Lung (tissue), 12 donors: Measurements from ENCODE around the gene CDK5R2. TPM values are rescaled to one million over a fixed set of nuclear protein-coding genes. Genes with fewer than 3 reads are reported as not detected.

Source experiments
- ATAC-seq: fragments of 200-7000 bp; cut with Tn5 transposase; one replicate; pipeline ENCODE4 v1.9.1; 2020; ENCODE audit warnings: moderate number of reproducible peaks; ENCODE audit not compliant: insufficient read depth, low FRiP score
- DNase-seq, 3 donors: peaks; one replicate each; pipeline ENCODE4 v3.0.0-alpha.2; 2013 to 2017
- H3K27ac ChIP-seq, 2 donors: one replicate each; pipeline ENCODE4 v1.5.1; 2013; ENCODE audit warnings: mild to moderate bottlenecking in 2 of 2, moderate library complexity in 2 of 2, control low read depth in 1 of 2, inconsistent platforms in 1 of 2, low read depth in 1 of 2, low read length in 1 of 2
- H3K27me3 ChIP-seq, 3 donors: one replicate each; pipeline ENCODE4 v1.5.1; 2013; ENCODE audit warnings: low read length in 2 of 3; ENCODE audit not compliant: control insufficient read depth in 3 of 3, insufficient read depth in 3 of 3
- H3K36me3 ChIP-seq, 4 donors: one replicate each; pipeline ENCODE4 v1.5.1; 2013; ENCODE audit warnings: low read length in 4 of 4, mild to moderate bottlenecking in 1 of 4, moderate library complexity in 1 of 4; ENCODE audit not compliant: control insufficient read depth in 4 of 4, insufficient read depth in 4 of 4
- H3K4me1 ChIP-seq, 5 donors: one replicate each; pipeline ENCODE4 v1.5.1; 2013; ENCODE audit warnings: low read length in 5 of 5, mild to moderate bottlenecking in 2 of 5, moderate library complexity in 1 of 5; ENCODE audit not compliant: control insufficient read depth in 5 of 5, insufficient read depth in 5 of 5
- H3K4me3 ChIP-seq: one replicate; pipeline ENCODE4 v1.5.1; 2013; ENCODE audit warnings: mild to moderate bottlenecking, control low read depth, moderate library complexity
- H3K9ac ChIP-seq, 2 donors: one replicate each; pipeline ENCODE4 v1.5.1; 2013; ENCODE audit warnings: low read length in 2 of 2, control low read depth in 1 of 2; ENCODE audit not compliant: insufficient read depth in 1 of 2
- H3K9me3 ChIP-seq, 4 donors: one replicate each; pipeline ENCODE4 v1.5.1; 2013; ENCODE audit warnings: low read length in 3 of 4, mild to moderate bottlenecking in 1 of 4, moderate library complexity in 1 of 4; ENCODE audit not compliant: control insufficient read depth in 4 of 4, insufficient read depth in 3 of 4
- WGBS, 2 donors: extraction: QIAGEN DNeasy Blood & Tissue Kit; methylation state at CpG; one replicate each; pipeline ENCODE4 v1.1.7; 2013; 5-methylcytosine and 5-hydroxymethylcytosine counted together
- polyA plus RNA-seq, 2 donors: library from polyadenylated mRNA; stranded (reverse); fragments of 200-250 nt; gene quantifications; one replicate each; pipeline ENCODE4 v1.2.1, GENCODE V29; 2013
- total RNA-seq, 2 donors: library from RNA; depleted of rRNA in 1 of 2; stranded (reverse); fragments of >200 nt in 1 of 2; gene quantifications; one replicate each; pipeline ENCODE4 v1.2.1, GENCODE V29; 2014 to 2021
- TF ChIP-seq, protein P1 (sequence below): IDR thresholded peaks from 2 replicates; pipeline ENCODE4 v1.5.1; 2012; ENCODE audit warnings: mild to moderate bottlenecking; ENCODE audit errors: control extremely low read depth, extremely low read depth
- donor health status: control.
- donor health status: control.
- donor health status: Bipolar disorder and iron deficiency.
- donor health status: healthy.
- donor health status: DM: yes; HTN: yes; CAD: no.

Gene CDK5R2
- total and polyA plus RNA-seq, 4 donors = 0.03 to 0.17 (median 0.08) TPM; not detected in 1

DNA sequence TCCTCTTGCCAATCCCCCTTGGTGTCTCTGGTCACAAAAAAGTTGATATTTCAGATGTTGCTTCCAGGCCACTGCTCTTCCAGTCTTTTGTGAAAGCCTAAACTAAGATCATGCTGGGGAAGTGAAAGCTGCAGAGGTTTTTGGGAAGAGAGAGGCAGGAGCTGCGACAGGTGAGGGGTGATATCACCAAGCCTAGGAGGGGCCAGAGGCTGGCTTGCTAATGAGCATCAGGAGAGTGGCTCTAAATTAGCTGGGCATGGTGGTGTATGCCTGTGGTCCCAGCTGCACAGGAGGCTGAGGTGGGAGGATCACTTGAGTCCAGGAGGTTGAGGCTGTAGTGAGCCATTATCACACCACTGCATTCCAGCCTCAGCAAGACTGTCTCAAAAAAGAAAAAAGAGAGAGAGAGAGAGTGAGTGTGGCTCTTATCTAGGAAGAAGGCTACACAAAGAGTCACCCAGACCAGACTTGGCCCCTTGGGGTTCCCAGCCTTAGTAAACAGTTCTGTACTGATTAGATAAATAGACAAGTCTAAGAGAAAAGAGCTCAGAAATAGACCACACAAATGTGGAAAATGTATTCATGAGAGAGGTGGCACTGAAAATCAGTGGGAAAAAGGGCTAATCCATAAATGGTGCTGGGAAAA lies 14.6 kb upstream of the CDK5R2 start:
- Histone ChIP-seq H3K27me3 (peaks cover 0 to 7% (median 3%) of the 10 kb centered on the region in 3 donors), H3K9ac (no peak overlapping the region), H3K4me1 (no peaks in the 10 kb centered on the region), H3K36me3 (no peaks in the 10 kb centered on the region), H3K27ac (no peak overlapping the region), H3K4me3 (no peak overlapping the region), H3K9me3 (peaks cover 0 to 1% (median 0%) of the 10 kb centered on the region in 4 donors)
- DNase-seq (no peak), ATAC-seq (no peak)
- TF ChIP-seq, protein P1, sequence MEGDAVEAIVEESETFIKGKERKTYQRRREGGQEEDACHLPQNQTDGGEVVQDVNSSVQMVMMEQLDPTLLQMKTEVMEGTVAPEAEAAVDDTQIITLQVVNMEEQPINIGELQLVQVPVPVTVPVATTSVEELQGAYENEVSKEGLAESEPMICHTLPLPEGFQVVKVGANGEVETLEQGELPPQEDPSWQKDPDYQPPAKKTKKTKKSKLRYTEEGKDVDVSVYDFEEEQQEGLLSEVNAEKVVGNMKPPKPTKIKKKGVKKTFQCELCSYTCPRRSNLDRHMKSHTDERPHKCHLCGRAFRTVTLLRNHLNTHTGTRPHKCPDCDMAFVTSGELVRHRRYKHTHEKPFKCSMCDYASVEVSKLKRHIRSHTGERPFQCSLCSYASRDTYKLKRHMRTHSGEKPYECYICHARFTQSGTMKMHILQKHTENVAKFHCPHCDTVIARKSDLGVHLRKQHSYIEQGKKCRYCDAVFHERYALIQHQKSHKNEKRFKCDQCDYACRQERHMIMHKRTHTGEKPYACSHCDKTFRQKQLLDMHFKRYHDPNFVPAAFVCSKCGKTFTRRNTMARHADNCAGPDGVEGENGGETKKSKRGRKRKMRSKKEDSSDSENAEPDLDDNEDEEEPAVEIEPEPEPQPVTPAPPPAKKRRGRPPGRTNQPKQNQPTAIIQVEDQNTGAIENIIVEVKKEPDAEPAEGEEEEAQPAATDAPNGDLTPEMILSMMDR = no peak
- WGBS, 2 donors = 78 to 85% methylated on average over 1 of the region's 1 CpG

DNA sequence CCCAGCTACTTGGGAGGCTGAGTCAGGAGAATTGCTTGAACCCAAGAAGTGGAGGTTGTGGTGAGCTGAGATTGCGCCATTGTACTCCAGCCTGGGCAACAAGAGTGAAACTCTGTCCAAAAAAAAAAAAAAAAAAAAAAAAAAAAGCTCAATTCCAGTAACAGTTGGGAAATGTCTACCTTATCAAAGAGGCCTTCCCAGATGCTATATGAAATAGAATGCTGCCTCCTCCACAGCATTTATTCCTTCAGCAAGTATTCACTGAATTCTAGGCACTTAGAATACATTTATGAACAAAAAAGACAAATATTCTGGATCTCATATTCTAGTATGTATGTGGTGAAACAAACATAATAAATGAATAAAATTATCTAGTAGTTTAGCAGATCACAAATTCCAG lies 12.8 kb upstream of the CDK5R2 start:
- H3K27me3 ChIP-seq = peaks cover 0 to 7% (median 0%) of the 10 kb centered on the region in 3 donors
- no peak overlapping the region for H3K4me3 ChIP-seq
- no peaks in the 10 kb centered on the region for H3K36me3 ChIP-seq
- DNase-seq = no peak
- TF ChIP-seq, protein P1 = no peak
- no peak overlapping the region for H3K27ac ChIP-seq
- no peak overlapping the region for H3K9ac ChIP-seq
- peaks cover 0 to 1% (median 0%) of the 10 kb centered on the region in 4 donors for H3K9me3 ChIP-seq
- no peaks in the 10 kb centered on the region for H3K4me1 ChIP-seq
- WGBS, 2 donors = 96 to 100% methylated on average over 1 of the region's 1 CpG
- no peak for ATAC-seq

DNA sequence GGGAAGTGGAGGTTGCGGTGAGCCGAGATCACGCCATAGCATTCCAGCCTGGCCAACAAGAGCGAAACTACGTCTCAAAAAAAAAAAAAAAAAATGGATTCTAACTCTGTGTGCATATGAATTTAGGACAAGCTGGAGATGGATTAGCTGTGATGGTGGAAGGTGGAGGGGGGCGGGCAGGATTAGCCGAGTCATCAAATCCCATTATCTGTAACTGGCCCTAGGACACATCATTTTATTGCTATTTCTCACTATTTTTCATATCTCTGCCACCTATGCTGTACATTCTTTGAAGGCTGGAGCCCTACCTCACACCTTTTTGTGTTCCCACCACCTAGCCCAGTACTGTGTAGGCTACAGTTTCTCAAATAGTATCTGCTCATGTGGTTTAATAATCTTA lies 7.3 kb upstream of the CDK5R2 start:
- H3K9ac ChIP-seq = no peak overlapping the region
- 85 to 95% methylated on average over 7 of the region's 7 CpGs for WGBS, 2 donors
- peaks cover 0 to 17% (median 0%) of the 10 kb centered on the region in 3 donors for H3K27me3 ChIP-seq
- no peaks in the 10 kb centered on the region for H3K36me3 ChIP-seq
- DNase-seq (no peak), ATAC-seq (no peak)
- H3K9me3 ChIP-seq = peaks cover 0 to 2% (median under 1%) of the 10 kb centered on the region in 4 donors
- TF ChIP-seq, protein P1 = no peak
- no peaks in the 10 kb centered on the region for H3K4me1 ChIP-seq
- H3K4me3 ChIP-seq = no peak overlapping the region
- no peak overlapping the region for H3K27ac ChIP-seq
